Large intestine (tissue), 3 donors: ENCODE results near the gene CARS2. TPM values are rescaled to one million over a fixed set of nuclear protein-coding genes. Genes with fewer than 3 reads are reported as not detected.
"Not testable (repeated sequence)": the region's sequence is repeated elsewhere in the genome, so short reads cannot be mapped to it uniquely, and the experiment has no call there.

Source experiments
- DNase-seq, 2 donors: peaks; one replicate each; pipeline versions ENCODE4 v3.0.0 to v3.0.0-alpha.2; 2013
- H3K27ac ChIP-seq: one replicate; pipeline ENCODE4 v1.5.1; 2013; ENCODE audit warnings: low read length
- H3K27me3 ChIP-seq: 2 replicates; pipeline ENCODE4 v1.6.1; 2013; ENCODE audit warnings: low read length; ENCODE audit not compliant: control insufficient read depth, insufficient read depth
- H3K36me3 ChIP-seq: 2 replicates; pipeline ENCODE4 v1.6.1; 2013; ENCODE audit warnings: low read length; ENCODE audit not compliant: control insufficient read depth, insufficient read depth
- H3K4me1 ChIP-seq: one replicate; pipeline ENCODE4 v1.6.1; 2013; ENCODE audit warnings: low read length; ENCODE audit not compliant: control insufficient read depth, insufficient read depth
- H3K4me3 ChIP-seq: one replicate; pipeline ENCODE4 v1.5.1; 2013; ENCODE audit warnings: low read length
- H3K9me3 ChIP-seq: one replicate; pipeline ENCODE4 v1.6.1; 2013; ENCODE audit warnings: mild to moderate bottlenecking, low read depth, low read length, moderate library complexity; ENCODE audit not compliant: control insufficient read depth
- WGBS: methylation state at CpG from one replicate; pipeline ENCODE4 v1.1.5; 2013; ENCODE audit warnings: low lambda C conversion rate; ENCODE audit not compliant: insufficient coverage; 5-methylcytosine and 5-hydroxymethylcytosine counted together
- polyA plus RNA-seq: library from polyadenylated mRNA; unstranded; fragments of 120-200 nt; gene quantifications from one replicate; pipeline ENCODE4 v1.2.1, GENCODE V29; 2013

CARS2 gene
- polyA plus RNA-seq, 1 donor = 88.6 TPM

GRCh38 chr13:110698689-110699088 lies 7.2 kb downstream of the CARS2 start:
- Histone ChIP-seq H3K36me3 (peaks cover 59% of the 10 kb centered on the region), H3K4me1 (peaks cover 9% of the 10 kb centered on the region), H3K4me3 (no peak overlapping the region), H3K27me3 (no peaks in the 10 kb centered on the region), H3K9me3 (no peaks in the 10 kb centered on the region), H3K27ac (no peak overlapping the region)
- DNase-seq = no peak
- no CpG with 5 or more reads among the region's 4 CpGs for WGBS

- peaks cover 56% of the 10 kb centered on the region for H3K36me3 ChIP-seq
- H3K9me3 ChIP-seq = no peaks in the 10 kb centered on the region
- peaks cover under 1% of the 10 kb centered on the region for H3K4me1 ChIP-seq
- H3K27ac ChIP-seq = no peak overlapping the region
- no peak for DNase-seq
- H3K4me3 ChIP-seq = no peak overlapping the region
- 100% methylated on average over 1 of the region's 4 CpGs for WGBS
- H3K27me3 ChIP-seq = no peaks in the 10 kb centered on the region
Measured at GRCh38 chr13:110697842-110698241, 8.1 kb downstream of the CARS2 start.

GRCh38 chr13:110696776-110697175 lies 9.1 kb downstream of the CARS2 start:
- Histone ChIP-seq H3K9me3 (no peaks in the 10 kb centered on the region), H3K27me3 (no peaks in the 10 kb centered on the region), H3K4me3 (no peak overlapping the region), H3K36me3 (peaks cover 52% of the 10 kb centered on the region), H3K27ac (no peak overlapping the region), H3K4me1 (no peaks in the 10 kb centered on the region)
- no peak for DNase-seq
- WGBS = no CpG with 5 or more reads among the region's 10 CpGs

- not testable (repeated sequence) for H3K4me1 ChIP-seq
- WGBS = no CpG with 5 or more reads among the region's 7 CpGs
Measured at GRCh38 chr13:110695774-110696173, 10.1 kb downstream of the CARS2 start.

GRCh38 chr13:110690516-110690915 lies 15.4 kb downstream of the CARS2 start:
- no peaks in the 10 kb centered on the region for H3K27me3 ChIP-seq
- no CpG with 5 or more reads among the region's 8 CpGs for WGBS
- no peaks in the 10 kb centered on the region for H3K9me3 ChIP-seq
- H3K27ac ChIP-seq = no peak overlapping the region
- H3K4me3 ChIP-seq = no peak overlapping the region
- peaks cover 58% of the 10 kb centered on the region for H3K36me3 ChIP-seq
- peaks cover 6% of the 10 kb centered on the region for H3K4me1 ChIP-seq
- no peak for DNase-seq

More at GRCh38 chr13:110695774-110696173, 10.1 kb downstream of the CARS2 start:
- H3K27ac ChIP-seq, H3K9me3 ChIP-seq, H3K27me3 ChIP-seq, DNase-seq, H3K4me3 ChIP-seq: not testable (repeated sequence)
- H3K36me3 ChIP-seq = peaks cover 47% of the 10 kb centered on the region

GRCh38 chr13:110689711-110690110 lies 16.2 kb downstream of the CARS2 start:
- no peak overlapping the region for H3K27ac ChIP-seq
- no CpG with 5 or more reads among the region's 12 CpGs for WGBS
- no peak for DNase-seq
- no peaks in the 10 kb centered on the region for H3K27me3 ChIP-seq
- H3K4me1 ChIP-seq = peaks cover 12% of the 10 kb centered on the region
- H3K4me3 ChIP-seq = no peak overlapping the region
- H3K9me3 ChIP-seq = no peaks in the 10 kb centered on the region
- peaks cover 59% of the 10 kb centered on the region for H3K36me3 ChIP-seq

- no peaks in the 10 kb centered on the region for H3K9me3 ChIP-seq
- WGBS = 100% methylated on average over 1 of the region's 9 CpGs
- H3K27ac ChIP-seq = no peak overlapping the region
- no peak for DNase-seq
- H3K4me3 ChIP-seq = no peak overlapping the region
- peaks cover 60% of the 10 kb centered on the region for H3K36me3 ChIP-seq
- peaks cover 17% of the 10 kb centered on the region for H3K4me1 ChIP-seq
- no peaks in the 10 kb centered on the region for H3K27me3 ChIP-seq
Measured at GRCh38 chr13:110689041-110689440, 16.9 kb downstream of the CARS2 start.

GRCh38 chr13:110687736-110688135 lies 18.2 kb downstream of the CARS2 start:
- H3K36me3 ChIP-seq = peaks cover 62% of the 10 kb centered on the region
- H3K4me3 ChIP-seq = no peak overlapping the region
- H3K27me3 ChIP-seq = no peaks in the 10 kb centered on the region
- no CpG with 5 or more reads among the region's 16 CpGs for WGBS
- H3K4me1 ChIP-seq = peaks cover 21% of the 10 kb centered on the region
- H3K27ac ChIP-seq = no peak overlapping the region
- DNase-seq = no peak
- H3K9me3 ChIP-seq = no peaks in the 10 kb centered on the region

GRCh38 chr13:110685305-110686020 lies 20.5 kb downstream of the CARS2 start:
- H3K27ac ChIP-seq = peak overlapping the region; percentile 83
- H3K9me3 ChIP-seq = no peaks in the 10 kb centered on the region
- H3K27me3 ChIP-seq = no peaks in the 10 kb centered on the region
- peaks cover 21% of the 10 kb centered on the region for H3K4me1 ChIP-seq
- WGBS = 50% methylated on average over 2 of the region's 11 CpGs
- no peak overlapping the region for H3K4me3 ChIP-seq
- H3K36me3 ChIP-seq = peaks cover 73% of the 10 kb centered on the region
- DNase-seq = peak; percentile 60 to 77

GRCh38 chr13:110684388-110685056 lies 21.4 kb downstream of the CARS2 start:
- peak; percentile 12 to 65 for DNase-seq
- no CpG with 5 or more reads among the region's 8 CpGs for WGBS
- peaks cover 21% of the 10 kb centered on the region for H3K4me1 ChIP-seq
- no peaks in the 10 kb centered on the region for H3K9me3 ChIP-seq
- peaks cover 73% of the 10 kb centered on the region for H3K36me3 ChIP-seq
- H3K4me3 ChIP-seq = no peak overlapping the region
- H3K27ac ChIP-seq = peak overlapping the region; percentile 83
- no peaks in the 10 kb centered on the region for H3K27me3 ChIP-seq
